GM21576 (cell line): ENCODE results near the gene MOK.
A peak's percentile ranks its signal among the peaks of the same experiment; 100 is the strongest.
"Not testable (repeated sequence)": the region's sequence is repeated elsewhere in the genome, so short reads cannot be mapped to it uniquely, and the experiment has no call there.

Experiments
- ATAC-seq: cut with Tn5 transposase; IDR thresholded peaks from one replicate; pipeline ENCODE4 v1.9.1; 2021; ENCODE audit warnings: mild to moderate bottlenecking, moderate library complexity; ENCODE audit not compliant: unreplicated experiment

MOK gene, protein sequence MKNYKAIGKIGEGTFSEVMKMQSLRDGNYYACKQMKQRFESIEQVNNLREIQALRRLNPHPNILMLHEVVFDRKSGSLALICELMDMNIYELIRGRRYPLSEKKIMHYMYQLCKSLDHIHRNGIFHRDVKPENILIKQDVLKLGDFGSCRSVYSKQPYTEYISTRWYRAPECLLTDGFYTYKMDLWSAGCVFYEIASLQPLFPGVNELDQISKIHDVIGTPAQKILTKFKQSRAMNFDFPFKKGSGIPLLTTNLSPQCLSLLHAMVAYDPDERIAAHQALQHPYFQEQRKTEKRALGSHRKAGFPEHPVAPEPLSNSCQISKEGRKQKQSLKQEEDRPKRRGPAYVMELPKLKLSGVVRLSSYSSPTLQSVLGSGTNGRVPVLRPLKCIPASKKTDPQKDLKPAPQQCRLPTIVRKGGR

GRCh38 chr14:102304611-102305506, at the start of gene MOK:
MOK (minus strand) TSS chr14:102305164; CDS start chr14:102304968, 196 bp downstream.
- peak; percentile 86 for ATAC-seq

- no peak for ATAC-seq
Observed at GRCh38 chr14:102353126-102353619, 48.2 kb upstream of the MOK start.

DNA sequence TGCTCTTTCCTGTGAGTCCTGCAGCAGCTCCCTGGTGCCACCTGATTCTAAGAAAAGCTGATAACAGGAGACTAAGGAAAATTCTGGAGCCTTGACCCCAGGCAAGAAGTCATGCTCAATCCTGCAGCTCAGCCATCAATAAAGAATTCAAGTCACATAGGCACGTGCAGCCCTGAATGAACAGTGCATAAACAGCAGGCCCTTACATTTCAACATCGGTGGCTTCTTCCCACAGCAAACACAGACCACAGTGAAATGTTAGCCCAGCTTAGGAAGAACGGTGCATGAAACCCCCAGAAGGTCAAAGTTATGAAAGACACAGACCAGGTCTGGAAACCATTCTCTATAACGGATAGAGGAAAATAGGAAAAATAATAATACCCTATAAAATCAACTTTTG, 47.2 kb upstream of the MOK start:
- no peak for ATAC-seq

- ATAC-seq = not testable (repeated sequence)
Observed at GRCh38 chr14:102351593-102351992, 46.6 kb upstream of the MOK start.

- ATAC-seq = no peak
Observed at GRCh38 chr14:102351023-102351422, 46.1 kb upstream of the MOK start.

GRCh38 chr14:102348376-102348775, 43.4 kb upstream of the MOK start:
- no peak for ATAC-seq

GRCh38 chr14:102346645-102347044, 41.7 kb upstream of the MOK start:
- ATAC-seq = no peak

GRCh38 chr14:102345232-102345631, 40.3 kb upstream of the MOK start:
- no peak for ATAC-seq

DNA sequence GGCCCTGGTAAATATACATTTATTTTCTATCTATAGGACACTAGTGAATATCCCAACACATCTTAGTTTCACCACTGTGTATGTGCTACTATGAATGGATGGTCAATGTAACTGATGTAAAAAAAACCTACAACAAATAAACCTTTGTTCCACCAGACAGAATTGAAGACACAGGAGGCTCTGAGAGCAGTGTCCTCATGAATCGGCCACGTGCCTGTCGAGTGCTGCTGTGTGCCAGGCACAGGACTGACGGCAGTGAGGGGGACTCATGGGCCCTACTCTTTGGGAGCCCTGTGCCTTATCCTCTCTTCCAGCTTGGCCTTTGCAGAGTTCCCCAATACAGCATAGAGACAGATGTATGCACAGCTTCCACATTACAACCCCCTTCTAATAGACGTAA, 39.5 kb upstream of the MOK start:
- ATAC-seq = no peak

- no peak for ATAC-seq
Observed at GRCh38 chr14:102344084-102344483, 39.1 kb upstream of the MOK start.

DNA sequence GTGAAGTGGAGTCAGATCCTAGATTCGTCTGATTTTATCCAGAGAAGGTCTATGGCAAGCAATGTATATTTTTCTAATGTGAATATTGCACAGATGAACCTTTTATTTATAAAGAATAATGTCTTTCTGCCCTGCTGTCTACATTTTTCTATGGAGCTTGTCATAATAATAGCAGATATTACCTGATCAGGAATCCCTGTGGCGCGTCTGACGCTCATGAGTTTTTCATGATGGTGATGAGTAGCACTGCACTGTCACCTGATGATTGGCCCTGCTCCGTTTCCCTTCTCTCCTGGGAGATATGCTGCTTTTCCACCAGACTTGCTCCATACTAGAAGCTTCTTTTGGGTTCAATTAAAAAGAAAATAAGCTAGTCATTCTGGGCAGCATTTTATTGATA, 37.3 kb upstream of the MOK start:
- no peak for ATAC-seq

- ATAC-seq = no peak
Observed at GRCh38 chr14:102341566-102341965, 36.6 kb upstream of the MOK start.

DNA sequence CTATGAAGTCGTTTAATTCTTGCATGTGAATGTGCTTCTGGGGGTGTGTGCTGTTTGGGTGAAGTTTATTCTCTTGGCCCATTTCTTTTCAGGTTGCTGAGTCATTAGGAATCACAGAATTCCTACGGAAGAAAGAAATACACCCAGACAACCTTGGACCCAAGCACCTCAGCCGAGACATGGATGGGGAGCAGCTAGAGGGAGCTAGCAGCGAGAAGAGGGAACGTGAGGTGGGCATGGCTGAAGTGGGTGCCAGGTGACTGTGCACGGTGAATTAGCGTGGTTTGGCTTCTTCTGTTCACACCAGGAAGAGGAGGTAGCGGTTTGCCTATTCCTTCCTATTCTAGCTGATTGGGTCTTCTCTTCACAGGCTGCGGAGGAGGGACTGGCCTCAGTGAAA, 33.8 kb upstream of the MOK start:
- ATAC-seq = no peak

- ATAC-seq = no peak
Observed at GRCh38 chr14:102335163-102335562, 30.2 kb upstream of the MOK start.

GRCh38 chr14:102333795-102334705, 29.1 kb upstream of the MOK start:
- ATAC-seq = no peak

GRCh38 chr14:102333390-102333789, 28.4 kb upstream of the MOK start:
- ATAC-seq = no peak

DNA sequence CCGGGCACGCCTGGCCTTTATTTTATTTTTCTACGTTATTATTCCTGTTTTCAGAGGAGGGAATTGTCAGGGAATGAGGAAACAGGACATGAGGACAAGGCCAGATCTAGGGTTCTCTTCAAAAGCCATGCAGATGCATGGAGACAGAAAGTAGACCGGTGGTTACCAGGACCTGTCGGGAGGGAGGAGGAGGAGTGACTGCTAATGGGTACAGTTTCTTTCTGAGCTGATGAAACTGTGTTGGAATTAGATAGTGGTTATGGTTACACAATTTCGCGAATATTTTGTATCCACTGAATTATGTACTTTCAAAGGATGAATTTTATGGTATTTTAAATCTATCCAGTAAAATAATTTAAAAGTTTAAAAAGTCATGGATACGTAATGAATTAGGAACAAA, 25.8 kb upstream of the MOK start:
- no peak for ATAC-seq

DNA sequence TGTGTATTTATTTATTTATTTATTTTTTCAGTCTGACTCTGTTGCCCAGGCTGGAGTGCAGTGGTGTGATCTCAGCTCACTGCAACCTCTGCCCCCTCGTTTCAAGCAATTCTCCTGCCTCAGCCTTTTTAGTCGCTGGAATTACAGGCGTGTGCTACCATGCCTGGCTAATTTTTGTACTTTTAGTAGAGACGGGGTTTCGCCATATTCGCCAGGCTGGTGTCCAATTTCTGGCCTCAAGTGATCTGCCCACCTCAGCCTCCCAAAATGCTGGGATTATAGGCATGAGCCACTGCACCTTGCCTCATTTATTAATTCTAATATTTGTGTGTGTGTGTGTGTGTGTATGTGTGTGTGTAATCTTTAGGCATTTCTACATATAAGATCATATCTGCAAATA, 24.4 kb upstream of the MOK start:
- not testable (repeated sequence) for ATAC-seq

DNA sequence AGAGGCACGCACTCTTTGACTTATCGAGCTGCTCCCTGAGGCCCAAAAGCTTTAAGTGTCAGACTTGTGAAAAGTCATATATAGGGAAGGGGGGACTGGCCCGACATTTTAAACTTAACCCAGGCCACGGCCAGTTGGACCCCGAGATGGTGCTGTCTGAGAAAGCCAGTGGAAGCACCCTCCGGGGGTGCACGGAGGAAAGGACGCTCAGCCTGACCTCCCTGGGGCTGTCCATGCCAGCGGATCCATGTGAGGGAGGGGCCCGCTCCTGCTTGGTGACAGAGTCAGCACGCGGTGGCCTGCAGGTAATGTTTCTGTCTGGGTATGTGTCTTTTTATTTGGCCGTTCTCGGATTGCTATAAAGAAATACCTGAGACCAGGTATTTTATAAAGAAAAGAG, 21.6 kb upstream of the MOK start:
- ATAC-seq = no peak

- ATAC-seq = no peak
Observed at GRCh38 chr14:102325791-102326345, 20.9 kb upstream of the MOK start.
